ENCODE data around the gene GPC6. TPM values are rescaled to one million over a fixed set of nuclear protein-coding genes. Genes with fewer than 3 reads are reported as not detected.

Gene GPC6
- total RNA-seq, 6 donors from 2014 or later: 1.3 to 7.3 (median 3.4) TPM

DNA sequence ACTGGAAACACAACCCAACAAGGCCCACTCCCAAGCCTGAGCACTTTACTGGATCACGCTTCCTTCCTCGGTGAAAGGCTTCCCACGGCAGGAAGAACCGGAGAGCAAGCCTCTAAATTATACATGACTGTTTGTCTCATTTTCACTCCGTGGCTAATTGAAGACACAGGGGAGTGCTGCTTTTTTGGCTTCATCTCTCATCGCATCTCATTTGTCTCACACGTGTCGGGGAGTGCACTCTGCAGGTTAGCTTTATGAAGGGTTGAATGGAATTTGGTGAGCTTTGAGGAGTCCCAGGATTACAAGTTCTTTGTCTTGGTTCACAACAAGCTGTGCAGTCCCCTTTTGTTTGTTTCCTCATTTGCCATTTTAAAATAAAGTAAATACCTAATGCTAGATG lies 544.6 kb downstream of the GPC6 start:
- 79 to 80% methylated on average over 8 of the region's 8 CpGs for WGBS, 2 donors
- no peak overlapping the region for H3K4me3 ChIP-seq
- no peaks in the 10 kb centered on the region for H3K4me1 ChIP-seq
- ATAC-seq (ENCODE audit: low FRiP score in 2 of 2) (no peak), DNase-seq (no peak)
- no peaks in the 10 kb centered on the region for H3K9me3 ChIP-seq
- TF ChIP-seq, protein P1, sequence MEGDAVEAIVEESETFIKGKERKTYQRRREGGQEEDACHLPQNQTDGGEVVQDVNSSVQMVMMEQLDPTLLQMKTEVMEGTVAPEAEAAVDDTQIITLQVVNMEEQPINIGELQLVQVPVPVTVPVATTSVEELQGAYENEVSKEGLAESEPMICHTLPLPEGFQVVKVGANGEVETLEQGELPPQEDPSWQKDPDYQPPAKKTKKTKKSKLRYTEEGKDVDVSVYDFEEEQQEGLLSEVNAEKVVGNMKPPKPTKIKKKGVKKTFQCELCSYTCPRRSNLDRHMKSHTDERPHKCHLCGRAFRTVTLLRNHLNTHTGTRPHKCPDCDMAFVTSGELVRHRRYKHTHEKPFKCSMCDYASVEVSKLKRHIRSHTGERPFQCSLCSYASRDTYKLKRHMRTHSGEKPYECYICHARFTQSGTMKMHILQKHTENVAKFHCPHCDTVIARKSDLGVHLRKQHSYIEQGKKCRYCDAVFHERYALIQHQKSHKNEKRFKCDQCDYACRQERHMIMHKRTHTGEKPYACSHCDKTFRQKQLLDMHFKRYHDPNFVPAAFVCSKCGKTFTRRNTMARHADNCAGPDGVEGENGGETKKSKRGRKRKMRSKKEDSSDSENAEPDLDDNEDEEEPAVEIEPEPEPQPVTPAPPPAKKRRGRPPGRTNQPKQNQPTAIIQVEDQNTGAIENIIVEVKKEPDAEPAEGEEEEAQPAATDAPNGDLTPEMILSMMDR (IDR thresholded peaks at IDR 0.05): no peak
- no peak for TF ChIP-seq EP300 (IDR thresholded peaks at IDR 0.05)
- no peak for TF ChIP-seq POLR2AphosphoS5 (IDR thresholded peaks at IDR 0.05)
- TF ChIP-seq POLR2A (IDR thresholded peaks at IDR 0.05): no peak
- H3K27me3 ChIP-seq: no peaks in the 10 kb centered on the region
- no peak overlapping the region for H3K27ac ChIP-seq
- H3K36me3 ChIP-seq: no peaks in the 10 kb centered on the region

DNA sequence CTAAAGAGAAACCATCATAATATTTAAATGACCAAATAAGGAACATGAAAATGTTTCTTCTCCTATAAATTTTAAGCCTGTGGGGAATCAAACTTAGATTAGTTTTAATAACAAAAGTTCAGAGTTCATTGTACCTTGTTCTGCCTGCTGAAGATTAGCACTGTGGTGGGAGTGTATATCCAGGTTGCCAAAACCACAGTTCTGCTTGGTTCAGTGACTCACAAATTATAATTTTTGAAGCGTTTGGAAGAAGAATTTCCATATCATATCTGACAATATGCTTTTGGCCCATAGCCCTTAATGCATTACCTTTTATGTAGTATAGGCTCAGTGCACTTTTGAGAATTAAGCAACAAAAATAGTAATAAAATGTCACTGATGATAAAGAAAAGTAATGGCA lies 545.2 kb downstream of the GPC6 start:
- H3K9me3 ChIP-seq: no peaks in the 10 kb centered on the region
- WGBS, 2 donors: 81 to 83% methylated on average over 1 of the region's 1 CpG

DNA sequence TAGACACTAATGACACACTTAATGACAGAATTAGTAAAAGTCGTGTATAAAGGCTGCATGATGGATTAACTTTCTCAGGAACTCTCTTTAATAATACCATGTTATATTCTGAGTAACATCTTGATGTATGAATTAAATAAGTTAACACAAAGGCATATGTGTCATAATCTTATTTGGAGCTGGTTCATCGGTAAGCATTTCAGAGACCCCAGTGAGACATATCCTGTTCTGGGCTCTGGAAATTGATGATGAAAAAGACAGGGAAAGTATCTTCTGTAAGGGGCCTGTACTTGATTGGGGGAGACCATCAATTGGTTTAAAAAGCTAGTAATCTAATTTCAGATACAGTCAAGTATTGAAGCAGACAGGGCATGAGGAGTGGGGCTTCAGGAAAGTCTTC lies 547.9 kb downstream of the GPC6 start:
- H3K4me1 ChIP-seq: no peaks in the 10 kb centered on the region
- DNase-seq: no peak
- H3K36me3 ChIP-seq: no peaks in the 10 kb centered on the region
- H3K9me3 ChIP-seq: no peaks in the 10 kb centered on the region
- no peak overlapping the region for H3K27ac ChIP-seq
- WGBS, 2 donors: 80 to 86% methylated on average over 2 of the region's 2 CpGs
- no peaks in the 10 kb centered on the region for H3K27me3 ChIP-seq
- TF ChIP-seq POLR2AphosphoS5 (IDR thresholded peaks at IDR 0.05) (no peak), POLR2A (IDR thresholded peaks at IDR 0.05) (no peak), EP300 (IDR thresholded peaks at IDR 0.05) (no peak)
- TF ChIP-seq, protein P1 (IDR thresholded peaks at IDR 0.05): no peak
- no peak for ATAC-seq (ENCODE audit: low FRiP score in 2 of 2)
- H3K4me3 ChIP-seq: no peak overlapping the region

More for the DNA sequence above, 545.2 kb downstream of the GPC6 start:
- DNase-seq (no peak), ATAC-seq (ENCODE audit: low FRiP score in 2 of 2) (no peak)
- no peaks in the 10 kb centered on the region for H3K27me3 ChIP-seq
- no peaks in the 10 kb centered on the region for H3K36me3 ChIP-seq
- no peak overlapping the region for H3K4me3 ChIP-seq
- no peaks in the 10 kb centered on the region for H3K4me1 ChIP-seq
- TF ChIP-seq POLR2AphosphoS5 (IDR thresholded peaks at IDR 0.05) (no peak), EP300 (IDR thresholded peaks at IDR 0.05) (no peak), POLR2A (IDR thresholded peaks at IDR 0.05) (no peak)
- TF ChIP-seq, protein P1 (IDR thresholded peaks at IDR 0.05): no peak
- H3K27ac ChIP-seq: no peak overlapping the region

DNA sequence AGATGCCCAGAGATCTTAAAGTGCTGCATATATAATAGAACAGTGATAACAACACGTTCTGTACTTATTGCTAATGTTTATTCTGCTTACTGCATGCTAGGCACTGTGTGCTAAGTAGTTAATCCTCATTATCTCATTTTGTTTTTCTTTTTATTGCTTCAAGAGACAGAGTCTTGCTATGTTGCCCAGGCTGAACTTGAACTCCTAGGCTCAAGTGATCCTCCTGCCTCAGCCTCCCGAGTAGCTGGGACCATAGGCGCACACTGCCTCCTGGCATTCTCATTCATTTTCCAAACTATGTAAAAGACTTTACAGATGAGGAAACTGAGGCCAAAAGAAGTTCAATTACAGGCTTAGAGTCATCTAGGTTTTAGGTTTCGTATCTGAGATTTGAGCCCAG lies 548.4 kb downstream of the GPC6 start:
- WGBS, 2 donors: 87 to 88% methylated on average over 4 of the region's 4 CpGs
- TF ChIP-seq, protein P1 (IDR thresholded peaks at IDR 0.05): no peak
- no peak for ATAC-seq (ENCODE audit: low FRiP score in 2 of 2)

DNA sequence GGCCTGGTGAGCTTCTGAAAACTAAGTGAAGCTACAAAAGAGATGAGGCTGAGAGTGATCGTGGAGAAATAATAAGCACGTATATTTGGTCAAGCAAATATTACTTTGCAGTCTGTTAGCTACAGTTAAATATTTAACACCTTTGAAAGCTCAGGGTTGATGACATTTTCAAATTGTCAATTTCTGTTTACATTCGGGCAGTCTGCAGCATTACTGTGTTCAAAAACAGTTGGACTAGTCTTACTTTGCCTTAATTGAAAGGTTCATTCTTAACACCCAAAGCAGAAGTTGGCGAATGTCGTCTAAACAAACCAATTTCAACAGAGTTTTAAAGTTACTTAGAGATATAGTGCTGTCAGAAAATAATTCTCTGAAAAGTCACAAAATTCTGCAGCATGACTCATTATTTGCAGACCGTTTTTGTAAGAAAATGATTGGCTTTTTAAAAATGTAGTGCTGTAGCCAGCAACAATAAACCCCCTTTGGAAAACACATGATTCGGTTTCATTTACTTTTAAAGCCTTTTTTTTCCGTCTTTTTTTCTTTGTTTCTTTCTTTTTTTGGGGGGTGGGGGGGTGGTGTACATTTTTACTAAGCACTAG lies 549.0 kb downstream of the GPC6 start:
- Histone ChIP-seq H3K9me3 (no peaks in the 10 kb centered on the region), H3K4me1 (no peaks in the 10 kb centered on the region), H3K36me3 (no peaks in the 10 kb centered on the region), H3K4me3 (no peak overlapping the region), H3K27ac (no peak overlapping the region), H3K27me3 (no peaks in the 10 kb centered on the region)
- 61 to 64% methylated on average over 8 of the region's 8 CpGs for WGBS, 2 donors
- ATAC-seq (ENCODE audit: low FRiP score in 2 of 2): no peak
- TF ChIP-seq POLR2A (IDR thresholded peaks at IDR 0.05) (no peak), POLR2AphosphoS5 (IDR thresholded peaks at IDR 0.05) (no peak), EP300 (IDR thresholded peaks at IDR 0.05) (no peak)
- TF ChIP-seq, protein P1 (IDR thresholded peaks at IDR 0.05): no peak
- DNase-seq: no peak

More for the DNA sequence above, 548.4 kb downstream of the GPC6 start:
- H3K27ac ChIP-seq: no peak overlapping the region
- H3K4me1 ChIP-seq: no peaks in the 10 kb centered on the region
- no peak for DNase-seq
- no peaks in the 10 kb centered on the region for H3K9me3 ChIP-seq
- H3K36me3 ChIP-seq: no peaks in the 10 kb centered on the region
- H3K4me3 ChIP-seq: no peak overlapping the region
- no peaks in the 10 kb centered on the region for H3K27me3 ChIP-seq
